Gastroesophageal sphincter (tissue), 4 donors: Measurements from ENCODE around the gene SLC26A4. TPM values are rescaled to one million over a fixed set of nuclear protein-coding genes. Genes with fewer than 3 reads are reported as not detected.

Experiments used
- ATAC-seq: fragments of 150-250 bp; one replicate; pipeline ENCODE4 v1.9.1; 2016; ENCODE audit warnings: mild to moderate bottlenecking, moderate library complexity
- H3K27ac ChIP-seq, 4 donors: fragments of 200-600 bp; sonication (generic) in 3 of 4; 1 replicate in 3 of 4; 2 replicates in 1 of 4; pipeline ENCODE4 v1.5.1; 2016 to 2019
- H3K27me3 ChIP-seq: fragments of 200-600 bp; sonication (generic); one replicate; pipeline ENCODE4 v1.5.1; 2019
- H3K36me3 ChIP-seq, 2 donors: fragments of 200-600 bp; sonication (generic); one replicate each; pipeline ENCODE4 v1.5.1; 2019; ENCODE audit warnings: control low read depth in 1 of 2
- H3K4me1 ChIP-seq, 3 donors: fragments of 200-600 bp; sonication (generic); 1 replicate in 2 of 3; 2 replicates in 1 of 3; pipeline ENCODE4 v1.5.1; 2016 to 2019; ENCODE audit warnings: control low read depth in 2 of 3
- H3K4me3 ChIP-seq, 2 donors: fragments of 200-600 bp; sonication (generic); one replicate each; pipeline ENCODE4 v1.5.1; 2019; ENCODE audit warnings: mild to moderate bottlenecking in 1 of 2, moderate library complexity in 1 of 2
- H3K9me3 ChIP-seq, 3 donors: fragments of 200-600 bp; sonication (generic); one replicate each; pipeline ENCODE4 v1.5.1; 2017 to 2019; ENCODE audit warnings: control low read depth in 2 of 3
- EP300 ChIP-seq: sonication (generic); formaldehyde crosslinking; IDR thresholded peaks from one replicate; pipeline ENCODE4 v1.6.1; 2017; ENCODE audit warnings: antibody characterized with exemption, mild to moderate bottlenecking
- POLR2A ChIP-seq, 2 donors: fragments of 450-650 bp; IDR thresholded peaks; one replicate each; pipeline ENCODE4 v1.6.1; 2017; ENCODE audit warnings: antibody characterized with exemption in 2 of 2, mild to moderate bottlenecking in 2 of 2, moderate library complexity in 1 of 2
- POLR2AphosphoS5 ChIP-seq: sonication (generic); formaldehyde crosslinking; IDR thresholded peaks from one replicate; pipeline ENCODE4 v1.6.1; 2017; ENCODE audit warnings: antibody characterized with exemption
- WGBS, 2 donors: methylation state at CpG; one replicate each; pipeline ENCODE4 v1.1.5; 2018; ENCODE audit warnings: low coverage in 1 of 2; 5-methylcytosine and 5-hydroxymethylcytosine counted together
- total RNA-seq, 4 donors: library from RNA; depleted of rRNA; stranded (reverse); fragments of >200 nt; gene quantifications; one replicate each; pipeline ENCODE4 v1.1.0, GENCODE V29; 2016
- TF ChIP-seq, protein P1 (sequence below), 4 experiments: fragments of 200-600 bp in 2 of 4; fragments of 450-650 bp in 2 of 4; sonication (generic) in 1 of 4; IDR thresholded peaks; one replicate each; pipeline ENCODE4 v1.5.1; 2017 to 2019; ENCODE audit warnings: antibody characterized with exemption in 4 of 4, mild to moderate bottlenecking in 2 of 4, moderate library complexity in 2 of 4

Gene SLC26A4
- total RNA-seq, 4 donors from 2014 or later, result 0.42 to 6.1 (median 1.4) TPM

DNA sequence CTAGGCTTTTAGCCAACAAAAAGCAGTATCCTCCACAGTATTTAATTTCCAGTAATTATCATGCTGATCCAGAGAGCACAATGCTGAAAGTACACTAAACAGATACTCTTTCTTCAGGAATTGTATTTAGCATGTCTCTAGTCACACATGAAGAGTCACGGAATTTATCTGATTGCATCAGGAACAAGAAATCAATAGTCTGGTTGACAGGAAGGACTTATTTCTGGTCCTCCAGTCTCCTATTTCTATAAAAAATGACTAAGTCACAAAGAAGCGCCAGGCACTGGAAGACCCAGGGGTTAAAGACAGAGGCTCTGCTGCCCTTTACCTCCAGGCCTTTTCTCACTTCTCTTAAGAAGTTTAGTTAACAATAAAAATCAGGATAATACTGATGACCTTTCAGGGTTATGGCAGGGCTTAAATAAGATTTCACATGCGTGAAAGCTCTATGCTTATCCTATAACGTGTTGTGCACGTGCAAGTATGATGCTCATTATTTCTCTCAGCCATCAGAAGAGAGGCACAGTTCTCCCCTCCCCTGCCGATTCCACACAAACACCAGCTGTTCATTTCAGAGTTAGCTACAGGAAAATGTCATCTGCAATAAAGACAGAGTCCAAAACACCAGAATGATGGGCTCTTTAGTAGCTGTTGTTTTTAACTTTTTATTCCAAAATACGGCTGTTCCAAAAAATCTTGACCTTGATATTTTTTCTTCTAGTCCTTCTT is 36.9 kb downstream of the SLC26A4 start:
- no peaks in the 10 kb centered on the region for H3K36me3 ChIP-seq
- ATAC-seq, result no peak
- H3K4me3 ChIP-seq, result no peak overlapping the region
- H3K27me3 ChIP-seq, result no peaks in the 10 kb centered on the region
- no peaks in the 10 kb centered on the region for H3K9me3 ChIP-seq
- 47 to 52% methylated on average over 7 of the region's 7 CpGs for WGBS, 2 donors
- no peak overlapping the region for H3K27ac ChIP-seq
- peaks cover 0 to 19% (median 0%) of the 10 kb centered on the region in 3 donors for H3K4me1 ChIP-seq
- TF ChIP-seq POLR2A (IDR thresholded peaks at IDR 0.05) (no peak), POLR2AphosphoS5 (no peak), EP300 (no peak)
- TF ChIP-seq, protein P1, sequence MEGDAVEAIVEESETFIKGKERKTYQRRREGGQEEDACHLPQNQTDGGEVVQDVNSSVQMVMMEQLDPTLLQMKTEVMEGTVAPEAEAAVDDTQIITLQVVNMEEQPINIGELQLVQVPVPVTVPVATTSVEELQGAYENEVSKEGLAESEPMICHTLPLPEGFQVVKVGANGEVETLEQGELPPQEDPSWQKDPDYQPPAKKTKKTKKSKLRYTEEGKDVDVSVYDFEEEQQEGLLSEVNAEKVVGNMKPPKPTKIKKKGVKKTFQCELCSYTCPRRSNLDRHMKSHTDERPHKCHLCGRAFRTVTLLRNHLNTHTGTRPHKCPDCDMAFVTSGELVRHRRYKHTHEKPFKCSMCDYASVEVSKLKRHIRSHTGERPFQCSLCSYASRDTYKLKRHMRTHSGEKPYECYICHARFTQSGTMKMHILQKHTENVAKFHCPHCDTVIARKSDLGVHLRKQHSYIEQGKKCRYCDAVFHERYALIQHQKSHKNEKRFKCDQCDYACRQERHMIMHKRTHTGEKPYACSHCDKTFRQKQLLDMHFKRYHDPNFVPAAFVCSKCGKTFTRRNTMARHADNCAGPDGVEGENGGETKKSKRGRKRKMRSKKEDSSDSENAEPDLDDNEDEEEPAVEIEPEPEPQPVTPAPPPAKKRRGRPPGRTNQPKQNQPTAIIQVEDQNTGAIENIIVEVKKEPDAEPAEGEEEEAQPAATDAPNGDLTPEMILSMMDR (IDR thresholded peaks at IDR 0.05), result no peak

DNA sequence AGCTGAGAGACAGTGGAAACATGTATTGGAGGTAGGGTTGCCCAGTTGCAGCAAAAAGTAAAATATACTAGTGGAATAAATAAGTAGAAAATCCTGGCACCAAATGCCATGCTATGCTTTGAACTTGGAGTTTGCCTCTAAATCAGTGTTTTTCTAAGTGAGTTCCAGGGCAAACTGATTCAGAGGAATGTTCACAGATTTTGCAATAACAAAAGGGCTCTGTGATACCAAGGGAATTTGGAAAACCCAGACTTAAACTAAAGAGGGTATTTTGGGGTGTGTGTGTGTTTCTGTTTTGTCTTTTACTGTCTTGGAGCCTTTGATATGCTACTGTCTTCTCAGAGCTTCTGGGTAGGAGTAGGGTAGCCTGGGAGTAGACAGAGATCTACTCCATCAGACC is 39.9 kb downstream of the SLC26A4 start:
- no peak for TF ChIP-seq POLR2AphosphoS5
- TF ChIP-seq EP300, result no peak
- TF ChIP-seq POLR2A (IDR thresholded peaks at IDR 0.05), result no peak
- TF ChIP-seq, protein P1 (IDR thresholded peaks at IDR 0.05), result no peak
- Histone ChIP-seq H3K4me3 (no peak overlapping the region), H3K27ac (no peak overlapping the region), H3K36me3 (no peaks in the 10 kb centered on the region), H3K27me3 (no peaks in the 10 kb centered on the region), H3K4me1 (peaks cover 0 to 5% (median 0%) of the 10 kb centered on the region in 3 donors), H3K9me3 (no peaks in the 10 kb centered on the region)
- ATAC-seq, result no peak

DNA sequence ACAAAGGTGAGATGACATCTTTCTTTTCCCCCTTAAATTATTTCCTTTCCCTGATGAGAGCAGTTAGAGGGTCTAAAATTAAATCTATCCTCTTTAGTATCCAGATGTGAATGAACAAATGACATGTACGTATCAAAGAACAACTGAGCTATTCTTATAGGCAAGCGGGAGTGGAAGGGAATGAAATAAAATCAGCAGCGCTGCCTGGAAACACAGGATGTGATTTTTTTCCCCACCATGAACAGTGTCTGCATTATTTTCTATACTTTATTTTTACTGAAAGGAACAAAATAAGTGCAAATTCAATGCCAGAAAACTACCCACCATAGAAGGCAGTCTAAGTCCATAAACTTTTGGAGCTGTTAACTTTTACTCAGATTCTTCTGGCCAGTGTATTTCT is 40.6 kb downstream of the SLC26A4 start:
- TF ChIP-seq, protein P1 (IDR thresholded peaks at IDR 0.05), result no peak
- TF ChIP-seq POLR2AphosphoS5, result no peak
- no peak for TF ChIP-seq POLR2A (IDR thresholded peaks at IDR 0.05)
- no peak for TF ChIP-seq EP300
- Histone ChIP-seq H3K9me3 (no peaks in the 10 kb centered on the region), H3K27me3 (no peaks in the 10 kb centered on the region), H3K36me3 (no peaks in the 10 kb centered on the region), H3K4me3 (no peak overlapping the region), H3K4me1 (peaks cover 0 to 5% (median 0%) of the 10 kb centered on the region in 3 donors), H3K27ac (no peak overlapping the region)
- 59 to 87% methylated on average over 3 of the region's 3 CpGs for WGBS, 2 donors
- ATAC-seq, result no peak

DNA sequence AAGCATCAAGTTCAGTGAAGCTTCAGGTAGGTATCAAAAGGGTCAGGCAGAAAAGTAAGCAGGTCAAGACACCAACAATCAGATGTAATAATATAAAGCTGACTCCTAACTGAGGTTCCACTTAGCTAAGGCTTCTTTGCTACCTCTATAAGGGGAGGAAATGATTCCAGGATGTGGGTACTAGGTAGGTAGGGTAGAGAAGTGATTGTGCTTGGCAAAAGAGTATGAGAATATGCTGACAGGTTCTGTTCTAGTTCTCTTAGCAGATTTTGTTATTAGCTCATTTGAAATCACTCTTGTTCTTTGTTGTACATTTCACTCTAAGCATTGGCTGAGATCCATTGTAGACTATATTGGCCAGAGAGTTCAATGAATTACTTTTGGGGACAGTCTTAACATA is 42.6 kb downstream of the SLC26A4 start:
- H3K4me3 ChIP-seq, result no peak overlapping the region
- no peaks in the 10 kb centered on the region for H3K27me3 ChIP-seq
- no peaks in the 10 kb centered on the region for H3K36me3 ChIP-seq
- H3K4me1 ChIP-seq, result no peaks in the 10 kb centered on the region
- H3K27ac ChIP-seq, result no peak overlapping the region
- H3K9me3 ChIP-seq, result no peaks in the 10 kb centered on the region
- TF ChIP-seq EP300 (no peak), POLR2AphosphoS5 (no peak), POLR2A (IDR thresholded peaks at IDR 0.05) (no peak)
- TF ChIP-seq, protein P1 (IDR thresholded peaks at IDR 0.05), result no peak
- ATAC-seq, result no peak

DNA sequence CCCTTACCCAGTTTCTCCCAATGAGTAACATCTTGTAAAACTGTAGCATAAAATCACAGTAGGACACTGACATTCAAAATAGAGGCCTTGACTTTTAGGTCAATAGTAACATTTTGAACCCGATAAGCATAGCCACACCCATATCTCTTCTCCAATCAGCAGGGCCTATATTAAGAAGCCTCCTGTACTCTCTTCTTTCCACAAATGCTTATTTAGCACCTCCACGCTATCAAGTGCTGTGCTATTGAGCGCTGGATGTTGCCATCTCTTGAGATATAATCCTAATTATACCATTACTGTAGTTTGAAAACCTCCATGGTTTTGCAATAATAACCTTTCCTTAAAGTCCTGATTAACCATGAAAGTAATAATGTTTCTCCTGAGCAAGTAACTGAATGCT is 43.2 kb downstream of the SLC26A4 start:
- ATAC-seq, result no peak
- no peaks in the 10 kb centered on the region for H3K27me3 ChIP-seq
- H3K36me3 ChIP-seq, result no peaks in the 10 kb centered on the region
- no peak for TF ChIP-seq POLR2AphosphoS5
- TF ChIP-seq, protein P1 (IDR thresholded peaks at IDR 0.05), result no peak
- no peak for TF ChIP-seq EP300
- TF ChIP-seq POLR2A (IDR thresholded peaks at IDR 0.05), result no peak
- H3K9me3 ChIP-seq, result no peaks in the 10 kb centered on the region
- no peaks in the 10 kb centered on the region for H3K4me1 ChIP-seq
- no peak overlapping the region for H3K27ac ChIP-seq
- no peak overlapping the region for H3K4me3 ChIP-seq
- 62 to 95% methylated on average over 3 of the region's 3 CpGs for WGBS, 2 donors
